Measurements from ENCODE around the gene PLA2G12B. TPM values are rescaled to one million over a fixed set of nuclear protein-coding genes. Genes with fewer than 3 reads are reported as not detected.

Gene PLA2G12B
- total and polyA plus RNA-seq, 2 of the 8 experiments (the other 6 are each of a cell fraction or from before 2014, with no cell fraction given): not detected

- no peak overlapping the region for H2AK5ac ChIP-seq (ENCODE audit: low read depth, low read length)
- no peak overlapping the region for H3K4ac ChIP-seq (replicated peaks; ENCODE audit: insufficient read length, low read depth, low read length)
- H3K18ac ChIP-seq (ENCODE audit: extremely low read depth, low read length): no peak overlapping the region
- no peak overlapping the region for H2BK15ac ChIP-seq (ENCODE audit: low read length)
- no peak overlapping the region for H3K56ac ChIP-seq (replicated peaks; ENCODE audit: insufficient read length, low read depth, low read length)
- H3K79me1 ChIP-seq (ENCODE audit: low read depth, low read length): no peaks in the 10 kb centered on the region
- peaks cover 0 to 6% (median 0%) of the 10 kb centered on the region in 4 experiments; a peak in 1 of 7 replicates for H3K4me1 ChIP-seq (replicated peaks in 1 of 4; ENCODE audit: control insufficient read depth in 3 of 4, insufficient read depth in 4 of 4, low read length in 3 of 4)
- H3K4me2 ChIP-seq (ENCODE audit: insufficient read depth in 1 of 2, low read depth in 2 of 2, low read length in 2 of 2): no peak overlapping the region
- no peaks in the 10 kb centered on the region for H3K36me3 ChIP-seq (ENCODE audit: control insufficient read depth in 2 of 4, insufficient read depth in 4 of 4, low read length in 3 of 4)
- H3K23ac ChIP-seq (ENCODE audit: insufficient read length): no peak overlapping the region
- no peaks in the 10 kb centered on the region for H4K20me1 ChIP-seq (replicated peaks in 1 of 2; ENCODE audit: control insufficient read depth in 1 of 2, insufficient read depth in 2 of 2, low read length in 2 of 2)
- H2BK5ac ChIP-seq (ENCODE audit: low read depth, low read length): no peak overlapping the region
- POLR2A ChIA-PET (ENCODE audit: partially characterized antibody): interaction anchor here (0.8 kb wide), 1 partner anchor 221 kb away, joined by 3 read pairs; the partner anchor contains the start of gene MCU
- H3K27me3 ChIP-seq (replicated peaks in 1 of 4; ENCODE audit: control insufficient read depth in 3 of 4, extremely low read depth in 1 of 4, insufficient read depth in 3 of 4, low read length in 3 of 4): no peaks in the 10 kb centered on the region
- 87% methylated on average over 4 of the region's 4 CpGs; no CpG with 5 or more reads in 1 of the 2 experiments for WGBS, 2 experiments (ENCODE audit: extremely low coverage in 1 of 2, insufficient coverage in 1 of 2, insufficient read length in 1 of 2, insufficient replicate concordance in 2 of 2, low coverage in 1 of 2, low lambda C conversion rate in 2 of 2, missing lambda C conversion rate in 1 of 2)
- no peaks in the 10 kb centered on the region for H3K23me2 ChIP-seq (ENCODE audit: low read depth, low read length)
- H4K8ac ChIP-seq (ENCODE audit: extremely low read depth, insufficient read depth, low read length): no peak overlapping the region
- no peak for DNase-seq (ENCODE audit: low read depth in 1 of 2, low spot score in 2 of 2)
- FAIRE-seq: no peak
- TF ChIP-seq ATF3 (IDR thresholded peaks at IDR 0.05; ENCODE audit: insufficient read depth, low read depth, low read length) (no peak), CREB1 (IDR thresholded peaks at IDR 0.05) (no peak), SP2 (IDR thresholded peaks at IDR 0.05; ENCODE audit: low read length) (no peak)
- no peak overlapping the region for H2AFZ ChIP-seq (ENCODE audit: low read length)
- H3K9me3 ChIP-seq (ENCODE audit: insufficient read depth in 2 of 2, low read depth in 1 of 2, low read length in 1 of 2): no peaks in the 10 kb centered on the region
- no peak overlapping the region for H3K14ac ChIP-seq (ENCODE audit: insufficient read length)
- H3K4me3 ChIP-seq (ENCODE audit: extremely low read depth in 1 of 4, insufficient read depth in 2 of 4, low read depth in 3 of 4, low read length in 4 of 4): no peak overlapping the region
- H2BK20ac ChIP-seq (ENCODE audit: low read length): no peak overlapping the region
- H4K5ac ChIP-seq (ENCODE audit: insufficient read length, low read depth, low read length): no peak overlapping the region
- no peak overlapping the region for H2BK120ac ChIP-seq (replicated peaks; ENCODE audit: low read depth, low read length)
- H4K91ac ChIP-seq (replicated peaks; ENCODE audit: insufficient read length, low read length): no peak overlapping the region
- H3K9ac ChIP-seq (replicated peaks in 1 of 4; ENCODE audit: extremely low read depth in 1 of 4, low read depth in 3 of 4, low read length in 3 of 4): no peak overlapping the region
- H3K27ac ChIP-seq (ENCODE audit: low read depth, low read length): no peak overlapping the region
- H2BK12ac ChIP-seq (ENCODE audit: low read depth, low read length): no peak overlapping the region
- no peaks in the 10 kb centered on the region for H3K79me2 ChIP-seq (ENCODE audit: control insufficient read depth in 1 of 2, insufficient read depth in 2 of 2, low read length in 2 of 2)
- CTCF ChIA-PET (ENCODE audit: partially characterized antibody): interaction anchor here (0.5 to 0.6 kb wide), 2 partner anchors 557 to 614 kb away, joined by 4 read pairs; no protein-coding TSS in a partner anchor
Measured at GRCh38 chr10:72912736-72913135, 41.9 kb downstream of the PLA2G12B start.

Measured in H1 (cell line).